IMR-90 (cell line): ENCODE measurements around the gene CCNE1. TPM values are rescaled to one million over a fixed set of nuclear protein-coding genes. Genes with fewer than 3 reads are reported as not detected.

ENCODE experiments used
- ATAC-seq: fragments of 200-7000 bp; cut with Tn5 transposase; 2 replicates; pipeline ENCODE4 v1.9.1; 2020; ENCODE audit warnings: low read depth, mild to moderate bottlenecking, moderate library complexity
- BruUV-seq: library from RNA; stranded (reverse); fragments of 400-500 nt; replicated peaks from 2 replicates; lab custom pipeline; 2021; lab: Mats Ljungman, UMichigan
- CTCF ChIA-PET: fragments of 300-600 bp; formaldehyde crosslinking; extraction: SDS; loops from one replicate; lab custom pipeline; 2021; ENCODE audit warnings: antibody characterized with exemption; lab: Yijun Ruan, JAX
- POLR2A ChIA-PET: fragments of 300-600 bp; sonication (Branson Sonifier 250); formaldehyde crosslinking; loops from one replicate; lab custom pipeline; 2022; ENCODE audit warnings: antibody characterized with exemption; ENCODE audit not compliant: unreplicated experiment; lab: Charles Lee
- DNase-seq: peaks from one replicate; pipeline ENCODE4 v3.0.0; 2013
- H2AFZ ChIP-seq: replicated peaks from 2 replicates; pipeline ENCODE3; 2013; ENCODE audit warnings: low read length, mild to moderate bottlenecking; ENCODE audit not compliant: poor library complexity
- H2AK5ac ChIP-seq: 2 replicates; pipeline ENCODE4 v1.6.1; 2013; ENCODE audit warnings: low read depth, low read length, inconsistent platforms
- H2AK9ac ChIP-seq: replicated peaks from 2 replicates; pipeline ENCODE3; 2013; ENCODE audit warnings: mild to moderate bottlenecking, low read depth, low read length, moderate library complexity; ENCODE audit not compliant: poor library complexity
- H2BK120ac ChIP-seq: 2 replicates; pipeline ENCODE4 v1.6.1; 2013; ENCODE audit warnings: low read depth, low read length, inconsistent platforms
- H2BK15ac ChIP-seq: 3 replicates; pipeline ENCODE4 v1.6.1; 2013; ENCODE audit warnings: low read depth, low read length, inconsistent platforms
- H2BK20ac ChIP-seq: 2 replicates; pipeline ENCODE4 v1.6.1; 2013; ENCODE audit warnings: low read depth, mild to moderate bottlenecking, inconsistent platforms, low read length, moderate library complexity
- H2BK5ac ChIP-seq: 2 replicates; pipeline ENCODE4 v1.6.1; 2013; ENCODE audit warnings: mild to moderate bottlenecking, low read depth, low read length, inconsistent platforms; ENCODE audit not compliant: poor library complexity, severe bottlenecking
- H3K14ac ChIP-seq: replicated peaks from 2 replicates; pipeline ENCODE4 v1.6.1; 2013; ENCODE audit warnings: low read depth, low read length, inconsistent platforms
- H3K18ac ChIP-seq: 2 replicates; pipeline ENCODE4 v1.6.1; 2013; ENCODE audit warnings: low read depth, low read length, control low read depth
- H3K23ac ChIP-seq: 2 replicates; pipeline ENCODE4 v1.6.1; 2013; ENCODE audit warnings: low read depth, low read length, inconsistent platforms
- H3K27ac ChIP-seq: 2 replicates; pipeline ENCODE4 v1.5.1; 2013; ENCODE audit warnings: mild to moderate bottlenecking, control low read depth, low read length; ENCODE audit not compliant: insufficient read depth
- H3K27me3 ChIP-seq: 2 replicates; pipeline ENCODE4 v1.6.1; 2013; ENCODE audit warnings: low read length; ENCODE audit not compliant: control insufficient read depth, insufficient read depth
- H3K36me3 ChIP-seq: 2 replicates; pipeline ENCODE4 v1.6.1; 2013; ENCODE audit warnings: low read length, mixed read lengths; ENCODE audit not compliant: control insufficient read depth, insufficient read depth
- H3K4ac ChIP-seq: 2 replicates; pipeline ENCODE4 v1.6.1; 2013; ENCODE audit warnings: low read depth, low read length, inconsistent platforms
- H3K4me1 ChIP-seq: 2 replicates; pipeline ENCODE4 v1.6.1; 2013; ENCODE audit warnings: low read length, mixed read lengths; ENCODE audit not compliant: control insufficient read depth, insufficient read depth
- H3K4me2 ChIP-seq: 2 replicates; pipeline ENCODE4 v1.6.1; 2013; ENCODE audit warnings: low read depth, mild to moderate bottlenecking, control low read depth, low read length, moderate library complexity
- H3K4me3 ChIP-seq: 2 replicates; pipeline ENCODE4 v1.5.1; 2013; ENCODE audit warnings: low read depth, mild to moderate bottlenecking, control low read depth, low read length, moderate library complexity; ENCODE audit not compliant: insufficient read depth
- H3K56ac ChIP-seq: 2 replicates; pipeline ENCODE4 v1.6.1; 2013; ENCODE audit warnings: low read length, inconsistent platforms; ENCODE audit not compliant: insufficient read depth; ENCODE audit errors: extremely low read depth
- H3K79me1 ChIP-seq, 2 experiments: 2 replicates each; pipeline ENCODE4 v1.6.1; 2013; ENCODE audit warnings: low read length in 2 of 2, inconsistent platforms in 1 of 2, low read depth in 1 of 2
- H3K9ac ChIP-seq: 2 replicates; pipeline ENCODE4 v1.6.1; 2013; ENCODE audit warnings: low read depth, low read length, control low read depth
- H3K9me1 ChIP-seq: 2 replicates; pipeline ENCODE4 v1.6.1; 2013; ENCODE audit warnings: low read length, inconsistent platforms; ENCODE audit not compliant: insufficient read depth
- H3K9me3 ChIP-seq: 2 replicates; pipeline ENCODE4 v1.6.1; 2013; ENCODE audit warnings: low read length; ENCODE audit not compliant: control insufficient read depth, insufficient read depth
- H4K20me1 ChIP-seq: 2 replicates; pipeline ENCODE4 v1.6.1; 2013; ENCODE audit warnings: low read length, inconsistent platforms; ENCODE audit not compliant: insufficient read depth
- H4K5ac ChIP-seq: 2 replicates; pipeline ENCODE4 v1.6.1; 2013; ENCODE audit warnings: mild to moderate bottlenecking, low read depth, low read length, control low read depth
- H4K8ac ChIP-seq, 2 experiments: 2 replicates each; pipeline ENCODE4 v1.6.1; 2013; ENCODE audit warnings: low read depth in 2 of 2, low read length in 2 of 2, control low read depth in 1 of 2, inconsistent platforms in 1 of 2
- H4K91ac ChIP-seq: 2 replicates; pipeline ENCODE4 v1.6.1; 2013; ENCODE audit warnings: low read depth, low read length, inconsistent platforms; ENCODE audit not compliant: insufficient read depth
- CTCF ChIP-seq: conservative IDR thresholded peaks from 2 replicates; pipeline ENCODE4 v1.5.1; 2012; ENCODE audit warnings: mild to moderate bottlenecking, low read depth, low read length, improper control_type of control experiment
- ELK1 ChIP-seq: fragments of 150-350 bp; IDR thresholded peaks from 2 replicates; pipeline ENCODE4 v1.6.1; 2016; ENCODE audit warnings: low read depth, mild to moderate bottlenecking, low read length, moderate library complexity, borderline replicate concordance
- FOS ChIP-seq: fragments of 150-350 bp; IDR thresholded peaks from 2 replicates; pipeline ENCODE4 v1.6.1; 2016; ENCODE audit warnings: low read depth, low read length
- MAFK ChIP-seq: IDR thresholded peaks from 2 replicates; pipeline ENCODE4 v1.6.1; 2012; ENCODE audit warnings: low read depth, low read length, improper control_type of control experiment
- NFE2L2 ChIP-seq: fragments of 150-350 bp; IDR thresholded peaks from 2 replicates; pipeline ENCODE4 v1.6.1; 2016; ENCODE audit warnings: low read depth, mild to moderate bottlenecking, low read length
- RAD21 ChIP-seq: IDR thresholded peaks from 2 replicates; pipeline ENCODE4 v1.6.1; 2012; ENCODE audit warnings: low read length, improper control_type of control experiment
- RFX5 ChIP-seq: IDR thresholded peaks from 2 replicates; pipeline ENCODE4 v1.8.0; 2012; ENCODE audit warnings: low read depth, mild to moderate bottlenecking, low read length, moderate library complexity
- USF2 ChIP-seq: fragments of 150-350 bp; IDR thresholded peaks from 2 replicates; pipeline ENCODE4 v1.6.1; 2017; ENCODE audit warnings: mild to moderate bottlenecking, antibody characterized with exemption, low read length, low read depth
- WGBS, 2 experiments: methylation state at CpG; one replicate each; pipeline versions ENCODE4 v1.1.5 to v1.1.7; 2013; ENCODE audit warnings: missing lambda C conversion rate in 2 of 2; ENCODE audit not compliant: insufficient read length in 1 of 2; ENCODE audit errors: extremely low coverage in 2 of 2; 5-methylcytosine and 5-hydroxymethylcytosine counted together
- dilution Hi-C: fragments of 300-500 bp; cut with HindIII; formaldehyde crosslinking; loops from one replicate; pipeline ENCODE4 v1.14.3; 2018; ENCODE audit warnings: low sequenced_read_pairs; ENCODE audit not compliant: unreplicated experiment
- in situ Hi-C: fragments of 300-500 bp; cut with MboI; formaldehyde crosslinking; loops from 3 replicates; pipeline ENCODE4 v1.14.3; 2019; ENCODE audit warnings: low sequenced_read_pairs, inconsistent platforms, mixed read lengths
- intact Hi-C: fragments of 100-400 bp; cut with micrococcal nuclease; formaldehyde crosslinking; loops from 2 replicates; pipeline ENCODE4 v1.10.0; 2022
- polyA plus RNA-seq, 3 experiments: library from polyadenylated mRNA; depleted of rRNA; stranded (reverse); fragments of >200 nt; gene quantifications; 2 replicates each; pipeline ENCODE4 v1.2.3, GENCODE V29; 2012; ENCODE audit warnings: low replicate concordance in 1 of 3
- total RNA-seq: library from RNA; depleted of rRNA; stranded (reverse); fragments of >200 nt; gene quantifications from 2 replicates; pipeline ENCODE4 v1.2.3, GENCODE V29; 2012

CCNE1 gene
- total and polyA plus RNA-seq, 2 of the 4 experiments (the other 2 are of a cell fraction), result 6.8 to 7.0 TPM

GRCh38 chr19:29763196-29763595, 48.6 kb upstream of the CCNE1 start:
- no peak overlapping the region for H3K4ac ChIP-seq
- H2BK20ac ChIP-seq, result no peak overlapping the region
- H3K23ac ChIP-seq, result no peak overlapping the region
- POLR2A ChIA-PET, result no interaction called here
- CTCF ChIA-PET, result no interaction called here
- H3K18ac ChIP-seq, result no peak overlapping the region
- H2AK5ac ChIP-seq, result no peak overlapping the region
- H2BK5ac ChIP-seq, result no peak overlapping the region
- no peak overlapping the region for H2BK15ac ChIP-seq
- peaks cover 5% of the 10 kb centered on the region for H3K27me3 ChIP-seq
- dilution Hi-C loops (no loop called here), in situ Hi-C loops (no loop called here), intact Hi-C loops (no loop called here)
- no peak overlapping the region for H3K56ac ChIP-seq
- no peak overlapping the region for H2BK120ac ChIP-seq
- no peaks in the 10 kb centered on the region for H3K36me3 ChIP-seq
- no peaks in the 10 kb centered on the region for H3K9me1 ChIP-seq
- H3K9ac ChIP-seq, result no peak overlapping the region
- no peak overlapping the region for H2AFZ ChIP-seq
- no peaks in the 10 kb centered on the region for H3K9me3 ChIP-seq
- no peak overlapping the region for H4K91ac ChIP-seq
- no peak overlapping the region for H4K8ac ChIP-seq
- no peak overlapping the region for H4K5ac ChIP-seq
- H3K4me1 ChIP-seq, result no peaks in the 10 kb centered on the region
- TF ChIP-seq MAFK (no peak), FOS (no peak), ELK1 (no peak), USF2 (no peak), CTCF (no peak), NFE2L2 (no peak), RFX5 (no peak), RAD21 (no peak)
- H3K4me3 ChIP-seq, result no peak overlapping the region
- no peaks in the 10 kb centered on the region for H3K79me1 ChIP-seq
- ATAC-seq, result no peak
- no peak overlapping the region for H2AK9ac ChIP-seq
- H3K4me2 ChIP-seq, result no peak overlapping the region
- WGBS, 2 experiments, result no CpG with 5 or more reads among the region's 4 CpGs
- no peaks in the 10 kb centered on the region for H4K20me1 ChIP-seq
- H3K14ac ChIP-seq, result no peak overlapping the region
- BruUV-seq, result no TSS peak
- no peak overlapping the region for H3K27ac ChIP-seq
- DNase-seq, result no peak
